ENCODE data around the gene GALR2.
"Not testable (repeated sequence)": the region's sequence is repeated elsewhere in the genome, so short reads cannot be mapped to it uniquely, and the experiment has no call there.

GALR2 gene

DNA sequence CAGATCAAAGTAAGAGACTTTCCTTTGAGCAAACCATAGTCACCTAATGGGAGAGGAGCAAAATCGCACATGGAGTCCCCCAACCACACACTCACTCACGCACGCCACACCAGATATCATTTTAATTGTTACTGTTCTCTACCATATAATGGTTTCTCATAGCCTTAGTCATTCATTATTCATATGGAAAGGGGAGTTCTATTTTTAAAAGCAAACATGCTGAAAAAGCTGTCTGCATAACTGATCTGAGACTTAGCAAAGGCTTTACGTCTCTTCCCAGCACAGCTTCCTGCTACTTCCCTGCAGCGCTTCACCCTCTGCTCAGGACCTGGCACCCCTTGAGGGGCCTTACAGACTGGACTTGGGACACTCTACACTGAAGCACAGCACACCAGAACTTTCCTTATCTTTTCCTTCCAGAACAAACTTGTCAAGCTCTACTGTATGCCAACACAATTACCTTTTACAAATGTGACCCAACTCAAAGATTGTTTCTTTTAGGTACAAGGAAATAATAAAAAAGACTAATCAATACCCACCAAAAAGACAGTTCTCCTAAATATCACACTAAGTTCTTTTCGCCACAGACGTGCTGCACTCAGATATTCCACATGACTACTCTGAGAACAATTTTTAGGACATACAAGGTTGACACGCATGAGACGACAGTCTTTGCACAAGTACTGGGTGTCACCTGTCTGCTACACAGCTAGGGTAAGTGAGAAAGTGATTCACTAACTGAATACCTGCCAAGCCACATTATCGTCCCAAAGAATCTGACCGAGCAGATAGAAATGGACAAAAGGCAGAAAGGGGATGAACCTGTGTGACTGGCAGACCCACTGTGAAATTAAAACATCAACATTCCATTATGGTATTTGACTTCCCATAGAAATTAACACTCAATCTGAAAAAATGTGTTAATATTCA lies 23.8 kb upstream of the GALR2 start:
- DNase-seq = no peak

DNA sequence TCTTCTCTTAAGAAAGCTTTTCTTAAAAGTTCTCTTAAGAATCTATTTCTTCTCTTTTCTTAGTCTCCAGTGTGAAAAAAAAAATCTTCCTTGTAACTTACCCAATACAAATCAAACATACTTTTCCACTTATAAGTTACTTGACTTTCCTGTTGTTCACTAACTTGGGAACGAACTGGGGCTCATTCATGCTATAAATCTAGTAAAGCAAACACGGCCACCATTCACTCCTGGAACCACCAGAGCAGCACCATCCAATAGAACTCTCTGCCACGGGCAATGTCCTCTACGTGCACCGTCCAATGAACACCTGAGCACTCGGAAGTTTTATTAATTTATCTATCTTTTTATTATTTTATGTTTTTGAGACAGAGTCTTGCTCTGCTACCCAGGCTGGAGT lies 23.0 kb upstream of the GALR2 start:
- no peak for DNase-seq

DNA sequence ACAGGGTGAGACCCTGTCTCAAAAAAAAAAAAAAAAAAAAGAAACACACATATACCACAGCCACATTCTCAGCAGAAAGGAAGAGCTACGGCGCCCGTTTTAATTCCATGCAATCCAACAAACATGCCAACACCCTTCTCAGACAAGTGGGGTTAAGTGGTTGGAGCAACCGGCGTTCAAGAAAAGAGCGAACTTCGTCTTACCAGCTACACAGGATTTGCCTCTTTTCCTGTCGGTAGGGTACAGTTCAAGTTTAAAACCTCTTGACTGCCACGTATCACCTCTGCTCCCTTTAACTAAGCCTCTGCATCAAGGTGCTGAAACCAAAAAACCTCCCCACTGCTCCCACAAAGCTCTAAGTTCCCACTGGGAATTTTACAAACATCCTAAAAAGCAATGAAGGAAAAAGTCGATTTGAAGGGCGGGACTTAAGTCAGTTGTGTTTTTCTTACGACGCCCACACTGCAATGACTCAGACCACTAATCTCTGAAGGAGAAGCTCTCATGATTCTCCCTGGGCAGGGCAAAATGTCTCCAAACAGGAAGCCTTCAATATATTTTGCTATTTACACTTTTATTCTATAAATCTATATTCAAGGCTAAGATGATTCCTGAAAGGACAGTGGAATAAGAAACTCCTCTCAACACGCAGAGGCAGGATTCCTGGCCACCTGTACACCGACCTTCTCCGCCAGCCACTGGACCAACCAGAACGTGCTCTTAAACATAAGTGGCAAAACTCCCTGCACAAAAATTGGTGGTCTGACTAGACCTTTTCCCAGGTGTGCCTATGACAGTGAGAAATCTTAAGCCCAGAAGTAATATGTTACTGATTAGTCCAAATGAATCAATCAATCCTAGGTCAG lies 21.1 kb upstream of the GALR2 start:
- DNase-seq = no peak

DNA sequence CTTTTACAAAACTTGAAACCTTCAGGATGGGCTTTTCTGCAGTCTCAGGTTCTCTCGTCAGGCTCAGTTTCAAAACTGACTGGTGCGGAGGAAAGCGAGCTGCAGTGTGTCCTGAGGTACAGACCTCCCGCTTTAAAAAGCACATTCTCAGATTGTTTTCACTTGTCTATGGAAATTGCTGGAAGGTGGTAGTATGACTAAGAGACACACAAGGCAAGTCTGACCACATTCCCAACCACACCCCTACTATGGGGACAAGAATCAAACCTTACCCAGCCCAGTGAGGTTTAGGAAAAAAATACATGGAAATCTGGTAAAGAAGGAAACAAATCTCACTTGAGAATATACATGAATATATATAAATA lies 20.5 kb upstream of the GALR2 start:
- DNase-seq = no peak

DNA sequence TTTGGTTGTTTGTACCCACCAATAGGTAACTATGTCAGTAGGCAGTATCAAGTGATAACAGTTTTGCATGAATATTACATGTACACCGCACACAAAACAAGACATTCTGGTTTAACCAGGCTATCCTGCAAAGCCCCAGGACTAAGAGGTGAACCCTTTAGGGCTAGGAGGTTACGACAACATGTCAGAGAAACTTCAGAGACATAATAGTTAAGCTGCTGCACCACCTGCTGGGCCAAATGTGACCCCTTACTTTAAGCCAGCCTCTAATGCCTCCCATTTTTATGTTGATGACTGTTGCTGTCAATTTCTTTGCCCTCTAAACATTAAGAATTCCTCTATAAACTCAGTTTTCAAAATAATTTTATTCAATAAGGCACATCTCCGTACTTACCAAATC lies 17.7 kb upstream of the GALR2 start:
- DNase-seq = no peak

DNA sequence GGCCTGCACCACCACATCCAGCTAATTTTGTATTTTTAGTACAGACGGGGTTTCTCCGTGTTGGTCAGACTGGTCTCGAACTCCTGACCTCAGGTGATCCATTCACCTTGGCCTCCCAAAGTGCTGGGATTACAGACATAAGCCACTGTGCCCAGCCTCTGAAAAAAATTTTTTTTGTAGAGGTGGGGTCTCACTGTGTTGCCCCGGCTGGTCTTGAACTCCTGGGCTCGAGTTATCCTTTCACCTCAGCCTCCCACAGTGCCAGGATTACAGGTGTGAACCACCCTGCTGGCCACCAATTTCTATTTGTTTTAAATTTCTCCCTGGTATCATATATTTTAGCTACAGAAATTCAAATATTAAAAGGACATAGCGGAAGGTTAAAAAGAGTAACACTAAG lies 16.3 kb upstream of the GALR2 start:
- DNase-seq = not testable (repeated sequence)

DNA sequence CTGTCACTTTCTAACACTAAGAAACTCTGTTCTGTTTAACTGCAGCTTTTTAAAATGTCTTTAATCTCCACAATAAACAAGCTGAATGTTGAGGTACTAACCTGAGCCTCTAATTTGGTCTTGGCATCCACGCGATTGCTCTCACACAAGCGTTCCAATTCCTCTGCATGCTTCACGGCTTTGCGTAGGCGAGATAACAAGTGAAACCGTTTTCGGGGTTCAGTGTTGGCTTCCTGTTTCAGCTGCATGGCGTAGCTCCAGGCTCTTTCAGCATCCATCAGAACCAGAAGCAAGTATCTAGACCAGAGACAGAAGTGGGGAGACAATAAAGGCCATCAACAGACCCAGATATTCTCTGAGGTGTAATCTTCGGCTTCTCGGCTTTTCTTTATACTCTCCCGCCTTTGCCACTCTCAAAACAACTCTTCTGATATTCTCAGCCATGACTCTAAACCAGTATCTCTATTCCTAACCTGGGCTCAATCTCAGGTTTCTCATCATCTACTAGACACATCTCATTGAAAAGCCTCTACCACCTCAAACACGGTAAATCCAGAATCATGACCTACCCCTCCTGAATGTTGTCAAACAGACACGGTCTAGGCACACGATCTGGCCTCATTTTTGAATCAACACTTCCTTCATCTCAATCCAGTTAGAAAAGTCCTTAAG lies 10.6 kb upstream of the GALR2 start:
- DNase-seq = no peak

DNA sequence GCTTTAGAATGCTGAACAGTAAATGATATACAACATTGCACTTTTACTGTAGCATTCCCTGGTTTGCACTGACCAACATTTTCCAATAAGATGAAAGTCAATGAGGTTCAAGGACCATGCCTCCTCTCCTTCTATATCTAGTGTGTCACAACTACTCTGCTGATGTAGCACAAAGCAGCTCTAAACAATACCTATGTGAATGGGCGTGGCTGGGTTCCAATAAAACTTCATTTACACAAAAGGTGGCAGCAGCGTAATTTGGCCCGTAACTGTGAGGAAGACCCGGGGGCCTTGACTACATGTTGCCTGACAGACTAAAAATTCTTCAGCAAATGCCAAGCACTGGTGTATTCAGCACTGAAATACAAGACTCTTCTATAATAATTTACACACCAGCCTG lies 8.8 kb upstream of the GALR2 start:
- DNase-seq = no peak

DNA sequence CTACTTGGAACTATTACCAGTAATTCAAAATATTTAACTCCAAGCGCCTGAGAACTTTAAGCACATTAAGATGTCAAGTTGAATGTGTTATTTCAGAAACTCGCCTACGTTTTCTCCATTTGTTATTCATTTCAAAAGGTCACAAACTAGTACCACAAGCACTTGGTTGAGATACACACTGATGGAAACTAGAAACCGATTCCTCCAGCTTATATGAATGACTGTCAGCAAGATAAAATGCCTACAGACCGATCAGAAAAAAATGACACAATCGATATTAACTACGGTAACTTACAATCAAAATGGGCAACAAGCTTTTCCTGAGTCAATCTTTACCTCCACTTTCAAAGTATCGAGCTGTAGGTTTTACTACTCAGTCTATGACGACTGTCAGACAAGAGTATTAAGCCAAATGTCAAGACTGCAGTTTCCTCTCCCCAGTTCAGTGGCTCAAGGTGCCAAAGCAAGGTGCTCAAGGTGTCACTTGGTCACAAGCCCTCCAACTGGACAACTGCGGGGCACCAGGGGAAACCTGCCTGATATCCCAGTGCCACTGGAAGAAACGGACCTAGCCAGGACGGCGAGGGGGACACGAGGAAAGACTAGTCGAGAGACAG lies 2.9 kb upstream of the GALR2 start:
- no peak for DNase-seq

DNA sequence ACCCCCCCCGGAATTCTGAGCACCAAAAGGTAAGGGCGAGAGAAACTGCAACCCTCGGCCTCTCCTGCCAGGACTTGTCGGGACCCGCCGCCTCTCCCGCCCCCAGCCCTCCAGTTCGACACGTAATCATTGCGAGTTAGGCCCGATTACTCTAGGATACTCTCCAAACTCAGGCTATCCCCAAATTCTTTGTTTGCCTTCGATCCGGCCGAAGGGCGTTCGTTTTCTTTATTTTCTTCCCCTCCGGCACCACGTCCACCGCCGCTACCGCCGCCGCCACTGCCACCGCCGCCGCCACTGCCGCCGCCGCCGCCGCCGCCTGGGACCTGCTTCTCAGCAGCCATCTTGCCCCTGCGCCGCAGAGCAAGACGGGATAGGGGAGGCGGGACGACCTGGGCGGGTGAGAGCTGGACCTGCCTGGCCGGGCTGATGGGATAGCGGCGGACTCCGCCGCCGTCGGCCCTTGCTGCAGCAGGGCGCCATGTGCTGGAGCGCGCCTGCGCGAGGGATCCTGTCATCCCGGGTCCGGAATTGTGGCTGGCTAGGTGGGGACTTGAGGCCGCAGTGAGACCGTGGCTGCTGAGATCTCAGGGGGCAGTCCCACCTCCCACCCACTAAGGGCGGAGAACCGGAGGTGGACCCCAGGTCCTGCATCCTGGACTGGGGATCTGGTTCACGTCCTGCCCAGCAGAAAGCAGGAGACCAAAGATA lies 2.3 kb upstream of the GALR2 start, which contains the start of gene SRP68:
SRP68 (minus strand) TSS at position 370 of the 711 bp plus-strand sequence; CDS start at position 344, 26 bp downstream.
- peak; percentile 86 for DNase-seq

DNA sequence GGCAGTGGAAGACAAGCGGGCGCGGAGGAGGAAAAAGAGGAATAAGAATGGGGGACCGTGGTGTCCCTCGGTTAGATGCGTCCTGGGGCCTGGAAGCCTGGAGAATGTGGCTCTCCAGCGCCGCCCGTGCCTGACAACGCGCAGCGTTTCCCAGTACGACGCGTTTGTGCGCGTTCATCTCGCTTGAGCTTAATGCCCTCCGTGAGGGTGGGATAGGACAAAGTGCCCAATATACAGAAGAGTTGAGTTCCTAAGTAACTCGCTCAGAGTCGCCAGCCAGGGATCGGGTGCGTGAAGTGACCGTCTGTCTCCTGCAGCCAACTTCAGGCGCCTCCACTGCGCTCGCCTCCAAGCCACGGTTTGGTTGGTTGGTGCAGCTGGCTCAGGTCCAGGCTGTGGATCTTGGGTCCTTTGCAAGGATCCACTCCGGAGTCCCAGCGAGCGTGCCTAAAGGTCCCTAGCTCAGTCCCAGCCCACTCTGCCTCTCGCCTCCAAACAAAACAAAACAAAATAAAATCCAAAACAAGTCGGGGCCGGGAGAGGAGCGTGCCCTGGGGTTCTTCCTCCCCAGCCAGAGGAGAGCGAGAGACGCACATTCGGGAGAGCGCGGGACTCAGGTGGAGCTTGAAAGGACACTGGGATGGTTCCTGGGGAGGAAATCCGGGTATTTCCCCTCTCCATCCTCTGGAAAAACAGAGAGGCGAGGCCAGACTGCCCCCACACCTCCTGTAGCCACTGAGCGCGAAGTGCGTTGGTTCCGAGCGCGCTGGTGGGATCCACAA lies 974 bp downstream of the GALR2 start:
- no peak for DNase-seq

DNA sequence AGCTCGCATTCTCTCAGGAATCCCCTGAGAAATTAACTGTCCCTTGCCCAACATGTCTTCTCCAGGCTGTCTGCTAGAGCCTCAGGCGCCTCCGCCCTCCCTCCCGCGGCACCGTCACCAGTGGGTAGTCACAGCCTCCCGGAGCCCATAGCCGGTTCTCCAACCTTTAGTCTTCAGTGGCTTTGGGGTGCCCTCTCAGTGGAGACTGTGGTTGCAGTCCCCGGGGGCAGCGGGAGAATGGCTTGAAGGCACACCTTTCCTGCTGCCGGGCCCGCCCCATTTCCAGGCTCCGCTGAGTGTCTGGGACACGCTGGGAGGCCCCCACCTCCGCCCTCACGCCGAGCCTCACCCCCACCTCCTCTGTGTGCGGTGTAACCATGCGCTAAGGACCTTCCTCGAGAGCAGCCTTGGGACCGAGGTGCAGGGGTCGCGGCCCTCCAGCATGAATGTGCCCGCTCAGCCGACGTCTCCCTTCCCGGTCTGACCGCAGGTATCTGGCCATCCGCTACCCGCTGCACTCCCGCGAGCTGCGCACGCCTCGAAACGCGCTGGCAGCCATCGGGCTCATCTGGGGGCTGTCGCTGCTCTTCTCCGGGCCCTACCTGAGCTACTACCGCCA lies 1.7 kb downstream of the GALR2 start:
- no peak for DNase-seq

DNA sequence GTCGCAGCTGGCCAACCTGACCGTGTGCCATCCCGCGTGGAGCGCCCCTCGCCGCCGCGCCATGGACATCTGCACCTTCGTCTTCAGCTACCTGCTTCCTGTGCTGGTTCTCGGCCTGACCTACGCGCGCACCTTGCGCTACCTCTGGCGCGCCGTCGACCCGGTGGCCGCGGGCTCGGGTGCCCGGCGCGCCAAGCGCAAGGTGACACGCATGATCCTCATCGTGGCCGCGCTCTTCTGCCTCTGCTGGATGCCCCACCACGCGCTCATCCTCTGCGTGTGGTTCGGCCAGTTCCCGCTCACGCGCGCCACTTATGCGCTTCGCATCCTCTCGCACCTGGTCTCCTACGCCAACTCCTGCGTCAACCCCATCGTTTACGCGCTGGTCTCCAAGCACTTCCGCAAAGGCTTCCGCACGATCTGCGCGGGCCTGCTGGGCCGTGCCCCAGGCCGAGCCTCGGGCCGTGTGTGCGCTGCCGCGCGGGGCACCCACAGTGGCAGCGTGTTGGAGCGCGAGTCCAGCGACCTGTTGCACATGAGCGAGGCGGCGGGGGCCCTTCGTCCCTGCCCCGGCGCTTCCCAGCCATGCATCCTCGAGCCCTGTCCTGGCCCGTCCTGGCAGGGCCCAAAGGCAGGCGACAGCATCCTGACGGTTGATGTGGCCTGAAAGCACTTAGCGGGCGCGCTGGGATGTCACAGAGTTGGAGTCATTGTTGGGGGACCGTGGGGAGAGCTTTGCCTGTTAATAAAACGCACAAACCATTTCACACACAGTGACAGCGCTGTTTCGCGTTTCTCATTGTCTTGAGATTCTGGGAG lies 2.4 kb downstream of the GALR2 start:
- no peak for DNase-seq

DNA sequence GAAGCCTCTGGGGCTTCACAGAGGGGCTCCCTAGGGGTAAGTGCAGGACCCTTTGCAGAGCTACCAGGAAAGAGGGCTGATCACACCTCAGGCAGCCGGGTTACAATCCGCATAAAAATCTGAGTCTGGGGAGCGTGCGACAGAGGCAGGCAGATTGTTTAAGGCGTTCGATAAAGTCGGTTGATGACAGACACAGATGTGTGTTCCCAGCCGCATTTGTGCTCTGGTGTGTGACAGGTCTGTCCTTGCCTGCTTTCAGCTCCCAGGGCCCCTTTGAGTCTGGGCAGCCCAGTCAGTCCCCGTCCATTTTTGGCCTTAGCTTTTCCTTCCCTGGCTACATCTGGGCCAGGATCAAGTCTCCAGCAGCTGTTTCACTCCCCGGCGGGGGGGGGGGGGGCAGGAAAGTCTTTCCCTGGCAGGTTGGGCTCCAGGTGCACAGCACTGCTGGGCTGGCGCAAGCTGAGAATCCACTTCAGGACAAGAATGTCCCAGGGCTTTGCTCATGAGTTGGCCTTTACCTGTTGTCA lies 3.1 kb downstream of the GALR2 start:
- DNase-seq = no peak

DNA sequence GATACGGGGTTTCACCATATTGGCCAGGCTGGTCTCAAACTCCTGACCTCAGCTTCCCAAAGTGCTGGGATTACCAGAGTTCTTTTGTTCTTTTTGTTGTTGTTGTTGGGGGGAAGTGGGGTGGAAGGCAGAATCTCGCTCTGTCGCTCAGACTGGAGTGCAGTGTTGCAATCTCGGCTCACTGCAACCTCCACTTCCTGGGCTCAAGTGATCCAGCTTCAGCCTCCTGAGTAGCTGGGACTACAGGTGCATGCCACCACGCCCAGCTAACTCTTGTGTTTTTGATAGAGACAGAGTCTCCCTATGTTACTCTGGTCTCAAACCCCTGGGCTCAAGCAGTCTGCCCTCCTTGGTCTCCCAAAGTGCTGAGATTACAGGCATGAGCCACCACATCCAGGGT lies 3.8 kb downstream of the GALR2 start:
- not testable (repeated sequence) for DNase-seq

DNA sequence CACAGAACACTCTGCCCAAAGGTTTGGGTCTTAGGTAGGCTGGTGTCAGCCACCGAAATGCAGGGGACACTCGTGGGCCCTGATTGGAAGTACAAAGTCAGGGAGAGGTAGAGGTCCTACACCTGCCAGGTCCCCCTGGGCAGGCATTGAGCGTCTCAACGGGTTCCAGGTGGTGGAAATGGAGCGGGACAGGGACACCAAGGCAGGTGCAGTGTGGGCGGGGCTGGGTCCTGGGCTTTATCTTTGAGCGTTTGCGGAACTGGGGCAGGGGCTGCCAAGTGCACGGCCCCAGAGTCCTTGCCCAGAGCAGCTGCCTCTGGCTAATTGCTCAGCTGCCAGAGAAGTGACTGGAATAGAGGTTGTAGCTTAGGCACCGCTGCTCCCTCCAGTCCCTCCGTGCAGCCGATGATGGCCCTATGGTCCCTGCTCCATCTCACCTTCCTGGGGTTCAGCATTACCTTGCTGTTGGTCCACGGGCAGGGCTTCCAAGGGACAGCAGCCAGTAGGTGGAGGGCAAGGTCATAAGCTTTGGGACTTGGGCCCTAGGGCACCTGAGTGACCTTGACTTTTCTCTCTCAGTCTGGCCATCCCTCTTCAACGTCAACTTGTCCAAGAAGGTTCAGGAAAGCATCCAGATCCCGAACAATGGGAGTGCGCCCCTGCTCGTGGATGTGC lies 4.4 kb downstream of the GALR2 start, which contains the start of gene ZACN:
ZACN (plus strand) TSS at position 323 of the 675 bp plus-strand sequence; CDS start at position 406, 83 bp downstream.
- peak; percentile 43 for DNase-seq

DNA sequence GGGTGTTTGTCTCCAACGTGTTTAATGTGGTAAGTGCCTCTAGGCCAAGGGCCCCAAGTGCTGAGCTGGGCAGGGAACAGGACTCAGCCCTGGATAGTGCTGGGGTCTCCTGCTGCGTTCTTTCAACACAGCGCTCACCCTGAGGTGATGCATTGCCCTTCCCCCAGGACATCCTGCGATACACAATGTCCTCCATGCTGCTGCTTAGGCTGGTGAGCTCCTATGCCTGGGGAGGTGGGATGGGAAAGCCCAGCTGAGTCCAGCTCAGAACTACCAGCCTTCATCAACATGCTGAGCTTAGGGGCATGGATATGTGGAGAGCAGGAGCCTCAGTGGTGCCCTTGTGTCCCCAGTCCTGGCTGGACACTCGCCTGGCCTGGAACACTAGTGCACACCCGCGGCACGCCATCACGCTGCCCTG lies 5.0 kb downstream of the GALR2 start:
- no peak for DNase-seq

DNA sequence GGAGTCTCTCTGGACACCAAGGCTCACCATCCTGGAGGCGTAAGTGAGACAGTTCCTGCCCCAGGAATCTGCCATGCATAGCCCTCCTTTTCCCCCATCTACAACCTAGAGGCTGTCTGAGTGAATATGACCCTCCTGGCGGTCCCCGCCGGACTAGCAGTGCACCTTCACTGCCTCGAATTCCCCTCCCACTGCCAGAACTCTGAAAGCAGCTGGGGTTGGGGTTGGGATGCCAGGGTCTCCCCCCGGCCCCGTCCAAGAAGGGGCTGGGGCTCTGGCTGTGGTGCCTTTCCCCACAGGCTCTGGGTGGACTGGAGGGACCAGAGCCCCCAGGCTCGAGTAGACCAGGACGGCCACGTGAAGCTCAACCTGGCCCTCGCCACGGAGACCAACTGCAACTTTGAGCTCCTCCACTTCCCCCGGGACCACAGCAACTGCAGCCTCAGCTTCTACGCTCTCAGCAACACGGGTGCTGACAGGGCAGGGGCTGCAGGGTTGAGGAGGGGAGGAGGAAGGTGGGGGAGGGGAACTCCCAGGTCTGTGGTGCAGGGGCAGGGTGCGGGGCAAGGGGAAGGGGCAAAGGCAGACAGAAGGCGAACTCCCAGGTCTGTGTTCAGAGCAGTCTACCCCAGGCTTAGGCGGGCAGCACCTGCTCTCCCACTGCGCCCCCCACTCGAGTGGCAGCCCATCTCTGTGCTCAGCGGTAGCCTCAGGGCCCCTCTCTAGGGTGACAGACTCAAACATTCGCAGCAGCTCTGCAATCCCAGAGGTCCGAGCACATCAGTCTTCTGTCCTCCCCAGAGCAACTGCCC lies 5.6 kb downstream of the GALR2 start:
- DNase-seq = no peak

Data from NCI-H1092 (cell line).